IMR-90 (cell line): Measurements from ENCODE around the gene DAPK1. TPM values are rescaled to one million over a fixed set of nuclear protein-coding genes. Genes with fewer than 3 reads are reported as not detected.

Experiments used
- ATAC-seq: fragments of 200-7000 bp; cut with Tn5 transposase; 2 replicates; pipeline ENCODE4 v1.9.1; 2020; ENCODE audit warnings: low read depth, mild to moderate bottlenecking, moderate library complexity
- BruUV-seq: library from RNA; stranded (reverse); fragments of 400-500 nt; replicated peaks from 2 replicates; lab custom pipeline; 2021; lab: Mats Ljungman, UMichigan
- CTCF ChIA-PET: fragments of 300-600 bp; formaldehyde crosslinking; extraction: SDS; loops from one replicate; lab custom pipeline; 2021; ENCODE audit warnings: antibody characterized with exemption; lab: Yijun Ruan, JAX
- POLR2A ChIA-PET: fragments of 300-600 bp; sonication (Branson Sonifier 250); formaldehyde crosslinking; loops from one replicate; lab custom pipeline; 2022; ENCODE audit warnings: antibody characterized with exemption; ENCODE audit not compliant: unreplicated experiment; lab: Charles Lee
- DNase-seq: peaks from one replicate; pipeline ENCODE4 v3.0.0; 2013
- H2AFZ ChIP-seq: replicated peaks from 2 replicates; pipeline ENCODE3; 2013; ENCODE audit warnings: low read length, mild to moderate bottlenecking; ENCODE audit not compliant: poor library complexity
- H2AK5ac ChIP-seq: 2 replicates; pipeline ENCODE4 v1.6.1; 2013; ENCODE audit warnings: low read depth, low read length, inconsistent platforms
- H2AK9ac ChIP-seq: replicated peaks from 2 replicates; pipeline ENCODE3; 2013; ENCODE audit warnings: mild to moderate bottlenecking, low read depth, low read length, moderate library complexity; ENCODE audit not compliant: poor library complexity
- H2BK120ac ChIP-seq: 2 replicates; pipeline ENCODE4 v1.6.1; 2013; ENCODE audit warnings: low read depth, low read length, inconsistent platforms
- H2BK15ac ChIP-seq: 3 replicates; pipeline ENCODE4 v1.6.1; 2013; ENCODE audit warnings: low read depth, low read length, inconsistent platforms
- H2BK20ac ChIP-seq: 2 replicates; pipeline ENCODE4 v1.6.1; 2013; ENCODE audit warnings: low read depth, mild to moderate bottlenecking, inconsistent platforms, low read length, moderate library complexity
- H2BK5ac ChIP-seq: 2 replicates; pipeline ENCODE4 v1.6.1; 2013; ENCODE audit warnings: mild to moderate bottlenecking, low read depth, low read length, inconsistent platforms; ENCODE audit not compliant: poor library complexity, severe bottlenecking
- H3K14ac ChIP-seq: replicated peaks from 2 replicates; pipeline ENCODE4 v1.6.1; 2013; ENCODE audit warnings: low read depth, low read length, inconsistent platforms
- H3K18ac ChIP-seq: 2 replicates; pipeline ENCODE4 v1.6.1; 2013; ENCODE audit warnings: low read depth, low read length, control low read depth
- H3K23ac ChIP-seq: 2 replicates; pipeline ENCODE4 v1.6.1; 2013; ENCODE audit warnings: low read depth, low read length, inconsistent platforms
- H3K27ac ChIP-seq: 2 replicates; pipeline ENCODE4 v1.5.1; 2013; ENCODE audit warnings: mild to moderate bottlenecking, control low read depth, low read length; ENCODE audit not compliant: insufficient read depth
- H3K27me3 ChIP-seq: 2 replicates; pipeline ENCODE4 v1.6.1; 2013; ENCODE audit warnings: low read length; ENCODE audit not compliant: control insufficient read depth, insufficient read depth
- H3K36me3 ChIP-seq: 2 replicates; pipeline ENCODE4 v1.6.1; 2013; ENCODE audit warnings: low read length, mixed read lengths; ENCODE audit not compliant: control insufficient read depth, insufficient read depth
- H3K4ac ChIP-seq: 2 replicates; pipeline ENCODE4 v1.6.1; 2013; ENCODE audit warnings: low read depth, low read length, inconsistent platforms
- H3K4me1 ChIP-seq: 2 replicates; pipeline ENCODE4 v1.6.1; 2013; ENCODE audit warnings: low read length, mixed read lengths; ENCODE audit not compliant: control insufficient read depth, insufficient read depth
- H3K4me2 ChIP-seq: 2 replicates; pipeline ENCODE4 v1.6.1; 2013; ENCODE audit warnings: low read depth, mild to moderate bottlenecking, control low read depth, low read length, moderate library complexity
- H3K4me3 ChIP-seq: 2 replicates; pipeline ENCODE4 v1.5.1; 2013; ENCODE audit warnings: low read depth, mild to moderate bottlenecking, control low read depth, low read length, moderate library complexity; ENCODE audit not compliant: insufficient read depth
- H3K56ac ChIP-seq: 2 replicates; pipeline ENCODE4 v1.6.1; 2013; ENCODE audit warnings: low read length, inconsistent platforms; ENCODE audit not compliant: insufficient read depth; ENCODE audit errors: extremely low read depth
- H3K79me1 ChIP-seq, 2 experiments: 2 replicates each; pipeline ENCODE4 v1.6.1; 2013; ENCODE audit warnings: low read length in 2 of 2, inconsistent platforms in 1 of 2, low read depth in 1 of 2
- H3K9ac ChIP-seq: 2 replicates; pipeline ENCODE4 v1.6.1; 2013; ENCODE audit warnings: low read depth, low read length, control low read depth
- H3K9me1 ChIP-seq: 2 replicates; pipeline ENCODE4 v1.6.1; 2013; ENCODE audit warnings: low read length, inconsistent platforms; ENCODE audit not compliant: insufficient read depth
- H3K9me3 ChIP-seq: 2 replicates; pipeline ENCODE4 v1.6.1; 2013; ENCODE audit warnings: low read length; ENCODE audit not compliant: control insufficient read depth, insufficient read depth
- H4K20me1 ChIP-seq: 2 replicates; pipeline ENCODE4 v1.6.1; 2013; ENCODE audit warnings: low read length, inconsistent platforms; ENCODE audit not compliant: insufficient read depth
- H4K5ac ChIP-seq: 2 replicates; pipeline ENCODE4 v1.6.1; 2013; ENCODE audit warnings: mild to moderate bottlenecking, low read depth, low read length, control low read depth
- H4K8ac ChIP-seq, 2 experiments: 2 replicates each; pipeline ENCODE4 v1.6.1; 2013; ENCODE audit warnings: low read depth in 2 of 2, low read length in 2 of 2, control low read depth in 1 of 2, inconsistent platforms in 1 of 2
- H4K91ac ChIP-seq: 2 replicates; pipeline ENCODE4 v1.6.1; 2013; ENCODE audit warnings: low read depth, low read length, inconsistent platforms; ENCODE audit not compliant: insufficient read depth
- BHLHE40 ChIP-seq: fragments of 150-350 bp; IDR thresholded peaks from 2 replicates; pipeline ENCODE4 v1.6.1; 2016; ENCODE audit warnings: mild to moderate bottlenecking, low read depth, low read length
- CEBPB ChIP-seq: IDR thresholded peaks from 2 replicates; pipeline ENCODE4 v1.6.1; 2012; ENCODE audit warnings: low read depth, low read length, improper control_type of control experiment
- CHD1 ChIP-seq: IDR thresholded peaks from 2 replicates; pipeline ENCODE4 v1.6.1; 2012; ENCODE audit warnings: low read depth, low read length, improper control_type of control experiment
- FOS ChIP-seq: fragments of 150-350 bp; IDR thresholded peaks from 2 replicates; pipeline ENCODE4 v1.6.1; 2016; ENCODE audit warnings: low read depth, low read length
- MAFK ChIP-seq: IDR thresholded peaks from 2 replicates; pipeline ENCODE4 v1.6.1; 2012; ENCODE audit warnings: low read depth, low read length, improper control_type of control experiment
- MAZ ChIP-seq: IDR thresholded peaks from 2 replicates; pipeline ENCODE4 v1.6.1; 2012; ENCODE audit warnings: low read depth, mild to moderate bottlenecking, low read length, improper control_type of control experiment, moderate library complexity, borderline replicate concordance
- MXI1 ChIP-seq: IDR thresholded peaks from 2 replicates; pipeline ENCODE4 v1.6.1; 2012; ENCODE audit warnings: low read depth, mild to moderate bottlenecking, low read length, moderate library complexity, borderline replicate concordance
- NFE2L2 ChIP-seq: fragments of 150-350 bp; IDR thresholded peaks from 2 replicates; pipeline ENCODE4 v1.6.1; 2016; ENCODE audit warnings: low read depth, mild to moderate bottlenecking, low read length
- POLR2A ChIP-seq: IDR thresholded peaks from 2 replicates; pipeline ENCODE4 v1.6.1; 2012; ENCODE audit warnings: mild to moderate bottlenecking, low read depth, low read length
- RAD21 ChIP-seq: IDR thresholded peaks from 2 replicates; pipeline ENCODE4 v1.6.1; 2012; ENCODE audit warnings: low read length, improper control_type of control experiment
- RCOR1 ChIP-seq: IDR thresholded peaks from 2 replicates; pipeline ENCODE4 v1.6.1; 2012; ENCODE audit warnings: mild to moderate bottlenecking, low read length, improper control_type of control experiment; ENCODE audit not compliant: insufficient replicate concordance
- RFX5 ChIP-seq: IDR thresholded peaks from 2 replicates; pipeline ENCODE4 v1.8.0; 2012; ENCODE audit warnings: low read depth, mild to moderate bottlenecking, low read length, moderate library complexity
- SMC3 ChIP-seq: fragments of 150-350 bp; IDR thresholded peaks from 2 replicates; pipeline ENCODE4 v1.6.1; 2016; ENCODE audit warnings: low read depth, mild to moderate bottlenecking, antibody characterized with exemption, low read length, moderate library complexity
- USF2 ChIP-seq: fragments of 150-350 bp; IDR thresholded peaks from 2 replicates; pipeline ENCODE4 v1.6.1; 2017; ENCODE audit warnings: mild to moderate bottlenecking, antibody characterized with exemption, low read length, low read depth
- WGBS, 2 experiments: methylation state at CpG; one replicate each; pipeline versions ENCODE4 v1.1.5 to v1.1.7; 2013; ENCODE audit warnings: missing lambda C conversion rate in 2 of 2; ENCODE audit not compliant: insufficient read length in 1 of 2; ENCODE audit errors: extremely low coverage in 2 of 2; 5-methylcytosine and 5-hydroxymethylcytosine counted together
- dilution Hi-C: fragments of 300-500 bp; cut with HindIII; formaldehyde crosslinking; loops from one replicate; pipeline ENCODE4 v1.14.3; 2018; ENCODE audit warnings: low sequenced_read_pairs; ENCODE audit not compliant: unreplicated experiment
- in situ Hi-C: fragments of 300-500 bp; cut with MboI; formaldehyde crosslinking; loops from 3 replicates; pipeline ENCODE4 v1.14.3; 2019; ENCODE audit warnings: low sequenced_read_pairs, inconsistent platforms, mixed read lengths
- intact Hi-C: fragments of 100-400 bp; cut with micrococcal nuclease; formaldehyde crosslinking; loops from 2 replicates; pipeline ENCODE4 v1.10.0; 2022
- polyA plus RNA-seq, 3 experiments: library from polyadenylated mRNA; depleted of rRNA; stranded (reverse); fragments of >200 nt; gene quantifications; 2 replicates each; pipeline ENCODE4 v1.2.3, GENCODE V29; 2012; ENCODE audit warnings: low replicate concordance in 1 of 3
- total RNA-seq: library from RNA; depleted of rRNA; stranded (reverse); fragments of >200 nt; gene quantifications from 2 replicates; pipeline ENCODE4 v1.2.3, GENCODE V29; 2012
- TF ChIP-seq, protein P1 (sequence below): conservative IDR thresholded peaks from 2 replicates; pipeline ENCODE4 v1.5.1; 2012; ENCODE audit warnings: mild to moderate bottlenecking, low read depth, low read length, improper control_type of control experiment
- TF ChIP-seq, protein P2 (sequence below): fragments of 150-350 bp; IDR thresholded peaks from 2 replicates; pipeline ENCODE4 v1.6.1; 2016; ENCODE audit warnings: low read depth, mild to moderate bottlenecking, low read length, moderate library complexity, borderline replicate concordance

DAPK1 gene
- total and polyA plus RNA-seq, 2 of the 4 experiments (the other 2 are of a cell fraction), result under 0.01 to 0.03 TPM

GRCh38 chr9:87567983-87568382, 70.3 kb downstream of the DAPK1 start:
- no peaks in the 10 kb centered on the region for H4K20me1 ChIP-seq
- H3K9me3 ChIP-seq, result peaks cover 2% of the 10 kb centered on the region; the same call in 1 of the 2 replicates
- intact Hi-C loops, result no loop called here
- dilution Hi-C loops, result no loop called here
- H3K56ac ChIP-seq, result no peak overlapping the region
- no peak for ATAC-seq
- H3K27me3 ChIP-seq, result peaks cover 3% of the 10 kb centered on the region; the same call in 1 of the 2 replicates
- no peak overlapping the region for H2AK9ac ChIP-seq
- no TSS peak for BruUV-seq
- no peak overlapping the region for H2AFZ ChIP-seq
- no peaks in the 10 kb centered on the region for H3K79me1 ChIP-seq
- no peaks in the 10 kb centered on the region for H3K4me1 ChIP-seq
- H4K5ac ChIP-seq, result no peak overlapping the region
- H3K9ac ChIP-seq, result no peak overlapping the region
- H3K36me3 ChIP-seq, result no peaks in the 10 kb centered on the region
- ChIA-PET POLR2A (no interaction called here), CTCF (no interaction called here)
- H3K9me1 ChIP-seq, result no peaks in the 10 kb centered on the region
- TF ChIP-seq CEBPB, result no peak
- TF ChIP-seq NFE2L2, result no peak
- no peak for TF ChIP-seq RFX5
- TF ChIP-seq FOS, result no peak
- no peak for TF ChIP-seq CHD1
- no peak for TF ChIP-seq MXI1
- TF ChIP-seq MAFK, result no peak
- TF ChIP-seq RCOR1, result no peak
- no peak for TF ChIP-seq MAZ
- TF ChIP-seq RAD21, result no peak
- TF ChIP-seq, protein P1, sequence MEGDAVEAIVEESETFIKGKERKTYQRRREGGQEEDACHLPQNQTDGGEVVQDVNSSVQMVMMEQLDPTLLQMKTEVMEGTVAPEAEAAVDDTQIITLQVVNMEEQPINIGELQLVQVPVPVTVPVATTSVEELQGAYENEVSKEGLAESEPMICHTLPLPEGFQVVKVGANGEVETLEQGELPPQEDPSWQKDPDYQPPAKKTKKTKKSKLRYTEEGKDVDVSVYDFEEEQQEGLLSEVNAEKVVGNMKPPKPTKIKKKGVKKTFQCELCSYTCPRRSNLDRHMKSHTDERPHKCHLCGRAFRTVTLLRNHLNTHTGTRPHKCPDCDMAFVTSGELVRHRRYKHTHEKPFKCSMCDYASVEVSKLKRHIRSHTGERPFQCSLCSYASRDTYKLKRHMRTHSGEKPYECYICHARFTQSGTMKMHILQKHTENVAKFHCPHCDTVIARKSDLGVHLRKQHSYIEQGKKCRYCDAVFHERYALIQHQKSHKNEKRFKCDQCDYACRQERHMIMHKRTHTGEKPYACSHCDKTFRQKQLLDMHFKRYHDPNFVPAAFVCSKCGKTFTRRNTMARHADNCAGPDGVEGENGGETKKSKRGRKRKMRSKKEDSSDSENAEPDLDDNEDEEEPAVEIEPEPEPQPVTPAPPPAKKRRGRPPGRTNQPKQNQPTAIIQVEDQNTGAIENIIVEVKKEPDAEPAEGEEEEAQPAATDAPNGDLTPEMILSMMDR, result no peak
- TF ChIP-seq USF2, result no peak
- no peak for TF ChIP-seq POLR2A
- no peak for TF ChIP-seq SMC3
- TF ChIP-seq BHLHE40, result no peak
- TF ChIP-seq, protein P2, sequence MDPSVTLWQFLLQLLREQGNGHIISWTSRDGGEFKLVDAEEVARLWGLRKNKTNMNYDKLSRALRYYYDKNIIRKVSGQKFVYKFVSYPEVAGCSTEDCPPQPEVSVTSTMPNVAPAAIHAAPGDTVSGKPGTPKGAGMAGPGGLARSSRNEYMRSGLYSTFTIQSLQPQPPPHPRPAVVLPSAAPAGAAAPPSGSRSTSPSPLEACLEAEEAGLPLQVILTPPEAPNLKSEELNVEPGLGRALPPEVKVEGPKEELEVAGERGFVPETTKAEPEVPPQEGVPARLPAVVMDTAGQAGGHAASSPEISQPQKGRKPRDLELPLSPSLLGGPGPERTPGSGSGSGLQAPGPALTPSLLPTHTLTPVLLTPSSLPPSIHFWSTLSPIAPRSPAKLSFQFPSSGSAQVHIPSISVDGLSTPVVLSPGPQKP, result no peak
- H3K4me2 ChIP-seq, result no peak overlapping the region
- no peak overlapping the region for H2BK5ac ChIP-seq
- H4K91ac ChIP-seq, result no peak overlapping the region
- H3K18ac ChIP-seq, result no peak overlapping the region
- no peak overlapping the region for H3K14ac ChIP-seq
- no peak overlapping the region for H2BK20ac ChIP-seq
- H2BK15ac ChIP-seq, result no peak overlapping the region
- no peak overlapping the region for H4K8ac ChIP-seq
- no peak overlapping the region for H2BK120ac ChIP-seq
- H3K4ac ChIP-seq, result no peak overlapping the region
- H2AK5ac ChIP-seq, result no peak overlapping the region
- no peak overlapping the region for H3K23ac ChIP-seq
- H3K4me3 ChIP-seq, result no peak overlapping the region
- H3K27ac ChIP-seq, result no peak overlapping the region
- WGBS, 2 experiments, result 24% methylated on average over 7 of the region's 9 CpGs; no CpG with 5 or more reads in 1 of the 2 experiments
- no peak for DNase-seq
- in situ Hi-C loops, result no loop called here
